ENCODE measurements around the gene PHYH.
"Not testable (repeated sequence)": the region's sequence is repeated elsewhere in the genome, so short reads cannot be mapped to it uniquely, and the experiment has no call there.

Gene PHYH

DNA sequence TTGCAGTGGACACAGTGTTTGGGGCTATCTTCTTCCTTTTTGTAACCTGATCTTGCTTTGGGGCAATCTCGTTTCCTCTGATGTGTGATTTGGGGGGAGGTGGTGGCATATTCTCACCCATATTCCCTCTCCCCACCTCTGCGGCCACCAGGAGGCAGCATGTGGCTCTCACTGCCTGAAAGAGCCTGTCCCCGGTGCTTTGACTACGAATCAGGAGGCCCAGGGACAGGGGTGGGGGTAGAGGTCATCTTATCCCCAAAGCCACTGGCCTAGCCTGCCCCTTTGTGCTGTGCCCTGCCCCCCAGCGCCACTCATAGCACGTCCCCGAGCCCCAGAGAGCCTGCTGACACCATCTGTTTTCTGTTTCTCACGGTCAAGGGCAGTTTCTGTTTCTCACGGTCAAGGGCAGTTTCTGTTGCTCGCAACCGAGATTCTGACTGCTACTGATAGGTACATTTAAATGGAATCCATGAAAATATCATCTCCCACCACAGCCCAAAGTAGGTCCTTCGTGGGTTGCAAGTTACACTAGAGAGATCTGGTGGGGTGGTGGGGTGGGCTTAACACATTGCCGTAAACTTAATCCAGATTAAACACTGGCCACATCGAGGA, 28.2 kb downstream of the PHYH start:
- peak; percentile 33 for DNase-seq (ENCODE audit: low spot score)

DNA sequence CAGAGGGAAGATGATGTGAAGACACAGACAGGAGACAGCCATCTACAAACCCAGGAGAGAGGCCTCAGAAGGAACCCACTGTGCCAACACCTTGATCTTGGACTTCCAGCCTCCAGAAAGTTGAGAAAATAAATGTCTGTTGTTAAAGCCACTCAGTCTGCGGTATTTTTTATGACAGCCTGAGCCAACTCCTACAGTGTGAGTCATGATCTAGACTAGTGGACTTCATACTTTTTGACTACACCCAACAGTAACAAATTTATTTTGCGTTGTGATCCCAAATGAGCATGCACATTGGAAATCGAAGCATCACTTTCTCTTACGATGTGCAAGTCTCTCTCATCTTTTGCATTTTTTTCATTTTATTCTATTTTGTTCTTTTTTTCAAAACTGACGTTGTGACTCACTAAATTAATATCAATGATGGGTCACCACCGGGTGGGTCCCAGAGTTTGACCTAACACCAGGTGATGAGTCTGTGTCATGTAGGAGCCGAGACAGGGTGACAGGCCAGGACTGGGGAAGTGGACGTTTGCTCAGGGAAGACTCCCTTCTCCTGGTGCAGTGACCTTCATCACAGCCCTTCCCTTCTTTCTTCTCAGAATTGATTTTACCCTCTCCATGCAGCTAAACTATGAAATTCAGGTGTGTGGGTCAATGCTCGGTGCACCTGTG, 28.9 kb downstream of the PHYH start:
- DNase-seq (ENCODE audit: low spot score) = no peak

DNA sequence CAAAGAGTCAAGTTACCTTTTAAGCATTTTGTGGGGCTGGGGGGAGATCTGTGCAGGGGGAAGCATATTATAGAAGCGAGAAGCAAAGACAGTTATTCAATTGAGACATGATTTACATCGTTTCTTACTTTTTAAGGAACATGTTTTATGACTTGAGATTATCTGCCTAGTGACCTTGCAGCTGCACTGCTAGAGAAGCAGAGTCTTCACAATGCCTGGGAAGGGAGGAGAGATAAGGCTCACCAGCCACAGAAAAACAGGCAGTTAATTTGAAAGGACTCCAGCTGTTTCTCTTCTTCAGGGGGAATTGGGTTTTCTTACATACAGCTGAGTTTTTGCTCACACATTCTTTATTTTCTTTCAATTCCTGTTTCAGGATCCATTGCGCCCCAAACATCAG, 31.0 kb downstream of the PHYH start:
- DNase-seq (ENCODE audit: low spot score) = no peak

DNA sequence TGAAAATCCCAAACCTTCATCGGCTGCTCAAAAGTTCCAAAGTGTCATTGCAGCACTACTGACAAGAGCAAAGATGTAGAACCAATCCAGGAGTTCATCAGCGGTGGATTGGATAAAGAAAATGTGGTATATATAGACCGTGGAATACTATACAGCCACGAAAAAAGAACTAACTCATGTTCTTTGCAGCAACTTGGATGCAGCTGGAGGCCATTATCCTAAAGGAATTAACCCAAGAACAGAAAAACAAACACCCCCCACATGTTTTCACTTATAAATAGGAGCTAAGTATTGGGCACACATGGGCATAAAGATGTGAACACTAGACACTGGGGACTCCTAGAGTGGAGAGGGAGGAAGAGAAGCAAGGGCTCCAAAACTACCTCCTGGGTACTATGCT, 31.6 kb downstream of the PHYH start:
- DNase-seq (ENCODE audit: low spot score) = no peak

DNA sequence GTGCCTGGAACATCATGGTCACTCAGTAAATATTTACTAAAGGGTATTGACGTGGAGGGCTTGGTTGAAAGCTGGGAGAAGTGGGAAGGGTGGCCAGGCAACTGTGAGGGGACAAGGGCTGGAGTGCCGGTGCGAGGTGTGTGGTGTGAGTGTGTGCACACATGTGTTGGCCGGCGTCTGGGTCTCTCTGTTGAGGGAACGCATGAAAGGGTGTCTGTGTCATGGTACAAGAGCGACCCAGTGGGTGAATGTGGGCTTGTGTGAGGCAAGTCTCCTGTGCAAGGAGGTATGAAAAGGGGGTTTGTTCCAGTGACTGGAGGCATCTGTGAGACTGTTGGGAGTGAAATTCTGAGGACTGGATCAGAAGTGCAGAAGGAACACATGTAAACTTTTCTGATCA, 36.3 kb downstream of the PHYH start:
- no peak for DNase-seq (ENCODE audit: low spot score)

DNA sequence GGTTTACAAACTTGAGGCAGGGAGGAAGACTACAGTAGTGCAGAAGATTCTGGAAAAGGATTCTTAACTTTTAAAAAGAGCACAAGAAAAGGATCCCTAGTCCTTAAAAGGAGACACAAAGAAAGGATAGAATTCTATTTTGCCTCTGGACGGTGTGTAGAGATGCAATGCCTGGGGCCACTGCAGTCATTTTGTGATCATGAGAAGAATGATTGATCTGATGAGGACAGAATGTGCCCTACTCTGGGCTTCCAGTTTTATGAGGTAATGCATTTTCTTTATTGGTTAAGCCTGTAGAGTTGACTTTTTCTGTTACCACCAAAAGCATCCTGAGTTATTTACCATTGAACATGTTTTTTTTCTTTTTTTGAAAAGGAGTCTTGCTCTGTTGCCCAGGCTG, 37.4 kb downstream of the PHYH start:
- DNase-seq (ENCODE audit: low spot score) = no peak

DNA sequence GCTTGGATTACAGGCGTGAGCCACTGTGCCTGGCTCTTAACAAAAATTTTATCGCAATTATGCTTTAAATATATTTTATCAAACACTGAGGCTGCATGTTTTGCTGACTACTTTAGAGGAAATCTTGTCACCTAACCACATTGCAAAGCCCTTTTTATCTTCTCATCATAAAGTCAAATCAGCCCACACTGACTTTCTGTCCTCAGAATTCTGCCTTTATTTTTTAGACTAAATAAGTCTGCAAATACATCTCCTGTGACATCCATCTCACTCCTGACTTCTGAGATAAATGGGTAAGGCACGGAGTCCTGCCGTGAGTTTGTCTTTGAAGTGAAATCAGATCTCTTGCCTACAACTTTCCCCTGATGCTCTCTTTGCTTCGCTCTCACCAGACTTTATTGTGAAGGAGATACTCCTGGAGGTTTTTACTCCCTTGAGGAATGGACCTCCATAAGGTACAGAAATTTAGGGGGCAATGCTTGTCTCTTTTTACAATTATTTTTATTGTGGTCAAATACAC, 42.2 kb downstream of the PHYH start:
- DNase-seq (ENCODE audit: low spot score) = no peak

DNA sequence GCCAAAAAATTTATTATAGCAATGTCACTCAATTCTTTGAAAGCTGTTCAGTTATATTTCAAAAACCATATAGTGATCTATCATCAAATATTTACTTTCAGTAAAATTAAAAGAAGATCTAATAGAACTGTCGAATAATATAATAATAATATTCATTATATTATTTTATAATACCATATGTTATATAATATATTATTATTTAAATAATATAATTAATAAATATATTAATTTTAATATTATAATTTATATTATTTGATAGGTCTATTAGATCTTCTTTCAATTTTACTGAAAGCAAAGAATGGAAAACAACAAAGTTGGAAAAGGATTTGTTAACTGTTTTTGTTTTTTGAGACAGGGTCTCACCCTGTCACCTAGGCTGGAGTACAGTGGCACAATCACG, 43.2 kb downstream of the PHYH start:
- DNase-seq (ENCODE audit: low spot score) = no peak

DNA sequence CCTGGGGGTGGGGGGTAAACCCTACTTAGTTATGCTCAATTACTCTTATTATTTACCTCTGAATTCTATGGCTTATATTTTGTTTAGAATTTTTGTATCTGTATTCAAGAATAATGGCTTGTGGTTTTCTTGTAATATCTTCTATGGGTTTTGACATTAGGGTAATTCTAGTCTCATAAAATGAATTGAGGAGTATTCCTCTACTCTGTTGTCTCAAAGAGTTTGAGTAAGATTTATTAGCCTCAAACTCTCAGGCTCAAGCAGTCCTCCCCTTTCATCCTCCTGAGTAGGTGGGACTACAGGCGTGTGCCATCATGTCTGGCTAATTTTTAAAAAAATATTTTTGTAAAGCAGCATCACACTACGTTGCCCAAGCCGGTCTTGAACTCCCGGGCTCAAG, 46.1 kb downstream of the PHYH start:
- no peak for DNase-seq (ENCODE audit: low spot score)

DNA sequence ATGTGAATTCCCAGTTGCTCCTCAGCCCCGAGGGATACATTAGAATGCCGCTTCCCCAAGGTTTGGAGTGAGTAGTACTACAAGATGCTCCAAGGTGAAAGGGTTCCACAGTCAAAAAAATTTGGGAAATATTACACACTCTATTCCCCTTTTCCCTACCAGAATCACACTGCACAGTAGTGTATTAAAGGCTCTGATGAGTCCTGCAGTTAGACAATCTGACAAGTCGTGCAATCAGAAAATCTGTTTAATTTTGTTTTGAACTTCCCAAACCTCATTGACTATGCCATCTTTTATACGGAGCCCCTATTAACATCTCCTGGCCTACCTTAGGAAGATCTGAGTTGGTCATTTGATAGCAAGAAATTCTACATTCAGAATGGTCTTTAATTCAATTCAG, 52.1 kb downstream of the PHYH start:
- no peak for DNase-seq (ENCODE audit: low spot score)

DNA sequence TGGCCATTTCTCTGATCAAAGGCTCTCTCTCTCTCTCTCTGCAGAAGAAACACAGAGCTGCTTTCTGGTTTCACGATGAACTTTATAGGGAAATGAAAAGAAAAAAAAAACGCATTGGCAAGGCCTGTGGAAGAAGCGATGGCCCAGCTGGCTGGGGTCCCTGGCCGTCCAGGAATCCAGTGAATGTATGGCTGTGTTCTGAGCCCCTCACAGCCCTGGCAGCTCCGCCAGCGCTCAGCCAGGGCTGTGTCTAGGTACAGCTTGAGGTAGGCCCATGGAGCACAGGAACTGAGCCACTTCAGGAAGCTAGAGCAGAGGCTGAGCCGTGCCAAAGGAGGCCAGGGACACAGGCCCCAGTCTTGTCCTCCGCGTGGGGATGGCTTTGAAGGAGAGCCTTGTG, 52.6 kb downstream of the PHYH start:
- DNase-seq (ENCODE audit: low spot score) = no peak

DNA sequence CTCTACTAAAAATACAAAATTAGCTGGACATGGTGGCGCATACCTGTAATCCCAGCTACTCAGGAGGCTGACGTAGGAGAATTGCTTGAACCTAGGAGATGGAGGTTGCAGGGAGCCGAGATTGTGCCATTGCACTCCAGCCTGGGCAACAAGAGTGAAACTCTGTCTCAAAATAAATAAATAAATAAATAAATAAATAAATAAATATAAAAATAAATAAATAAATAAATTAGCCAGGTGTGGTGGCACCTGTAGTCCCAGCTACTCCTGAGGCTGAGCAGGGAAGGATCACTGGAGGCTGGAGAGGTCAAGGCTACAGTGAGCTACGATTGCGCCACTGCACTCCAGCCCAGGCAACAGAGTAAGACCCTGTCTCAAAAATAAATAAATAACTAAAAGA, 57.6 kb downstream of the PHYH start:
- not testable (repeated sequence) for DNase-seq (ENCODE audit: low spot score)

DNA sequence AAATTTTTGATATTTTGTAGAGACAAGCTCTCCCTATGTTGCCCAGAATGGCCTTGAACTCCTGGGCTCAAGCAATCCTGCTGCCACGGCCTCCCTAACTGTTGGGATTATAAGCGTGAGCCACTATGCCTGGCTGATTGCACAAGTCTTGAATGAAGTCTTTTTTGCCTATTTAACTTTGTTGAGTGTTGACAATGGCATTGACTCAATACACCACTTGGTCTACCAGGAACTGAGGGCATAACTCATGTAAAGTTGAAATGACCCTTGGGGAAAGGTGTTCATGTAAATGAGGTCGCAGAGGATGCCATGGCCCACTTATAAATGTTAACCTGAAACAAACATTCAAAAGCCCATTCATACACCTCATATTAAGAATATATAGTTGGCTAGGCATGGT, 58.3 kb downstream of the PHYH start:
- DNase-seq (ENCODE audit: low spot score) = no peak

DNA sequence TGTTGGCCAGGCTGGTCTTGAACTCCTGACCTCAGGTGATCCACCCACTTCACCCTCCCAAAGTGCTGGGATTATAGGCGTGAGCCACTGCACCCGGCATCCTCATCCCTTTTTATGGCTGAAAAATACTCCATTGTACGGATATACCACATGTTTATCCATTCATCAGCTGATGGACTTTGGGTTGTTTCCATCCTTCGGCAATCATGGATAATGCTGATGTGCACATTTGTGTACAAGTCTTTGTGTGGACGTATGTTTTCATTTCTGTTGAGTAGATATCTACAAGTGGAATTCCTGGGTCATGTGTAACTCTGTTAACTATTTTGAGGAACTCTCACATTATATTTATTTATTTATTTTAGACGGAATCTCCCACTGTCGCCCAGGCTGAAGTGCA, 59.9 kb downstream of the PHYH start:
- no peak for DNase-seq (ENCODE audit: low spot score)

DNA sequence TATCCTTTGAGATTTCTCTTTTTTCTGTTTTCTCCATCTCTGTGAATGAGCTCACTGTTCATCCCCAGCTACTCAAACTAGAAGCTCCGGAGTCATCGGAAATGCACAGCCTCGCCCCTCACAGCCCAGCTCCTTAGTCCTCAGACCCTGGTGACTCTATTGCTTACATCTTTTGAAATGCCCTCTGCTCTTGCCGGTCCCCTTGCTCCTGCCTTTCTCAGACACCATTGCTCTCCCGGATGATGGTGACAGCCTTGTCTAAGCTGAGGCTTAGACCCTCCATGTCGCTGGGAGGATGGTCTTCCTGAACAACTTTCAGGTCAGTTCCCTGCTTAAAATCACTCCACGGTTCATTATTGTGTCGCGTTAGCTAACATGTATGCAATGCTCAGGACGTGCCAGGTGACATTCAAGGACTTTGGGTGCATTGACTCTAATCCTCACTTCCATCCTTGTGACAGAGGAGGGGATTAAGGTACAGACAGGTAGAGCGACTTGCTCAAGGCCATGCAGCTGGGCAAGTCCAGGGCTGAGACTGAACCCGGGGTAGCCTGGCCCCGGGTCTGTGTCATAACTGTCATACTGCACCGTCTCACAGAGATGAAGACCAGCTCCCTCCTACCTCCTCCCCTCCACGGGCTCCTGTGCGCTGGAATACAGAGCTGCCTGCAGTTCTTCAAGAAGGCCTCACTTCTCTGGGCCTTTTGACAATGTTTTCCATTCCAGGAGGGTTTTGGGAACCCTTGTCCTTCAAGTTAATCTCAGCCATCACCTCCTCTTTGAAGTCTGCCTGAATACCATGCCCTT, 61.4 kb downstream of the PHYH start:
- no peak for DNase-seq (ENCODE audit: low spot score)

DNA sequence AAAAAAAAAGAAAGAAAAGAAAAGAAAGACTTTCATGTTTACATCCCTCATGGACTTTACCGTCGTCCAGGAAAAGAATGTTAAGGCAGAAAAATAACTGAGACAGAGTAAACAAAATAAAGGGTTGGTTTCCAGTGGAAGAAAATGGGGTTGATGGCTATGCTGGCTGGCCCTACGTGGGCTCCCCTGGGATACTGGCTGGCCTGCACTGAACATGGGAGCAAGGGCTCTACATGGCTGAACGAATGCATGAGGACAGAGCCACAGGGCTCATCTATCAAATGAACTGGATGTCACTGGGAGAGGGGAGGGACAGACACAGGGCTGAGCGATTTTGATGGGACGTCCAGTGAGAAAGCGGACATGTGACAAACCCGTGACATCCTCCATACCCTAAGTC, 63.2 kb downstream of the PHYH start:
- no peak for DNase-seq (ENCODE audit: low spot score)

DNA sequence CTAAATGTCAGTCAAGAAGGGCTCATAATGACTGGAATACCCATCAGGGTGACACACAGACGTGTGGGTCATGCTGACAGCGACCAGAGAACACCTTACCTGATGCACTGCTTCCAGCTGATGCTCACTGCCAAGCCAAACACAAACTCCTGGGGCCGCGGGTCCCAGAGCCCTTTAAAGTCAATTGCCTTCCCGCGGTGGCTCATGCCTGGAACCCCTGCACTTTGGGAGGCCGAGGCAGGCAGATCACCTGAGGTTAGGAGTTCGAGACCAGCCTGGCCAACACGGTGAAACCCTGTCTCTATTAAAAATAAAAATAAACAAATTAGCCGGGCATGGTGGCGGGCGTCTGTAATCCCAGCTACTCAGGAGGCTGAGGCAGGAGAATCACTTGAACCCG, 65.1 kb downstream of the PHYH start:
- not testable (repeated sequence) for DNase-seq (ENCODE audit: low spot score)

DNA sequence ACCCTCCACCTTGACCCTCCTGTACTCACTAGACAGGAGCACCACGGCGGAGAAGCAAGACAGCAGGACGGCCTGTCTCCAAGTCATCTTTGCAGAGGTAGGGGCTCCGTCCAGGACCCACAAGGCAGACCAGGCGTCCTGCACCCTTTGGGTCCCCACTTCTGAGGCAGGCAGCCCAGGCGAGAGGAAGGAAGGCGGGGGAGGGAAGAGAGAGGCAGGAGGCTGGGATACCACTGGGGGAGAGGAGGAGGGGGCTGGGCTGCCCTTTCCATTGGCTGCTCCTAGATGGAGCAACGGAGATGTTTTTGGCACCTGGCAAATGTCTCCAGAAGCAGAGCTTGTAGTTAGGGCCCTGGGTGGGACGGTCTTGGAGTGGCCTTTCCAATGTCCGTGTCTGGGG, 65.7 kb downstream of the PHYH start, which contains the start of gene UCMA:
UCMA (minus strand) TSS at position 203 of the 400 bp plus-strand sequence; CDS start at position 87, 116 bp downstream.
- no peak for DNase-seq (ENCODE audit: low spot score)

DNA sequence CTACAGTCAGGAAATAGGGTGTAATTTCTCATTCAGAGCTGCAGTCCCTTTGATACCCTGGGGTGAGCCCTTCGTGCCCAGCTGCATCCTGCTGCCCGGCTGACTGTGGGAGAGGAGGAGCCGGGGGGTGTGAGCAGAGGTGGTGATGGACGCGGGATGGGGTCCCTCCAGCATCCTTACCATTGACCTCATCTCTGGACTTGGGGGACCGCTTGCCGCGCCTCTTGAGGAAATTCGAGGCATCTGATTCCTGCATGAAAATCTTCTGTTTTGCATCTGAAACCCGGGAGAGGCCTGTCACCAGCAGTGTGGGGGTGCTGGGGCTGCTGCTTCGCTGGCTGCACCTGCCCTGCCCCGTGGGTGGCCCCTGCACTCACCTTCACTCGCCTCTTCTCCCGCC, 66.5 kb downstream of the PHYH start:
- DNase-seq (ENCODE audit: low spot score) = no peak

DNA sequence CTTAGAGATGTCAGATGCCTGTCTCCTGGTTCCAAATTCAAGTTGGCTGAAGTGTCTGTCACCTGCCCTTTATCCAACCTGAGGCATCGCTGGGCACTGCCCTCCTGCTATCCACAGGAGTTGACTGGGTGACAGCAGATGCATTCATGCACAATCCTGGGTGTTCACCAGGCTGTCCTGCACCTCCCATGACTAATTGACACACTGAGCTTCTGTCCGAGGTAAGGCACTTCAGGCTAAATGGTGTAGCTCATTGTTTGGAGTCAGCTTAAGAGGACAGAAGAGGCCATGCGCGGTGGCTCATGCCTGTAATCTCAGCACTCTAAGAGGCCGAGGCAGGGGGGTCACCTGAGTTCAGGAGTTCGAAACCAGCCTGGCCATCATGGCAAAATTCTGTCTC, 68.1 kb downstream of the PHYH start:
- DNase-seq (ENCODE audit: low spot score) = no peak

DNA sequence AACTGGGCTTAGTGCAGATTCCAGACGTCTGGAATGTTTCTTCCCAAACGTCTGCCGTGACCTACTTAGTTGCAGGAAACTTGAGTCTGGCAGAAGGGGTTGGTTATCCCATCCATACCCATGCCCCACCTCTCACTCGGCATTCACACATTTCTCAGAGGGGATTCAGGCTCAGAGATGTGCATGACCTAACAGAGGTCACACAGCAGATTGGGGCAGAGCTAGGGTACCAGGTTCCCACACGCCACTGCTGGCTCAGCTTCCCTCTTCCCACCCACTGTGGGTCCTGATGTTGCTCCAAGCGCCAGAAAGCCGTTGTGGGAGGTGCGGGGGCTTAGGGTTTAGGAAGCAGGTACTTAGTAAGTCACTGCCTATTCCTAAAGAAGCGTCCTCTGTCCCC, 68.7 kb downstream of the PHYH start:
- no peak for DNase-seq (ENCODE audit: low spot score)

Measured in activated CD4-positive, alpha-beta T cell treated with anti-CD3 and anti-CD28 coated beads, Interleukin-2, Interleukin-4, amounts not matched to agents 100 ng/mL and 50 ng/mL, durations not matched to agents 16 hours and 8 hours (primary cell).